Body of pancreas (tissue), 4 donors: Measurements from ENCODE around the gene RITA1. TPM values are rescaled to one million over a fixed set of nuclear protein-coding genes. Genes with fewer than 3 reads are reported as not detected.
A peak's percentile ranks its signal among the peaks of the same experiment; 100 is the strongest.

Source experiments
- ATAC-seq: fragments of 150-250 bp; one replicate; pipeline ENCODE4 v1.9.1; 2016
- DNase-seq, 4 donors: peaks; one replicate each; pipeline ENCODE4 v3.0.0-alpha.2; 2019
- H3K27ac ChIP-seq, 4 donors: fragments of 200-600 bp; sonication (generic); 1 replicate in 3 of 4; 2 replicates in 1 of 4; pipeline versions ENCODE4 v1.5.1 to v1.6.1; 2016 to 2019; ENCODE audit warnings: mild to moderate bottlenecking in 1 of 4, mixed read lengths in 1 of 4, moderate library complexity in 1 of 4
- H3K27me3 ChIP-seq, 2 donors: fragments of 200-600 bp; sonication (generic); one replicate each; pipeline ENCODE4 v1.6.0; 2016; ENCODE audit warnings: mild to moderate bottlenecking in 1 of 2
- H3K36me3 ChIP-seq, 2 donors: fragments of 200-600 bp; sonication (generic); replicated peaks in 1 of 2; 2 replicates each; pipeline ENCODE4 v1.5.1; 2016; ENCODE audit warnings: low read depth in 2 of 2; ENCODE audit not compliant: insufficient read depth in 1 of 2
- H3K4me1 ChIP-seq: fragments of 200-600 bp; sonication (generic); one replicate; pipeline ENCODE4 v1.6.0; 2016
- H3K4me3 ChIP-seq, 2 donors: fragments of 200-600 bp; sonication (generic); 1 replicate in 1 of 2; 2 replicates in 1 of 2; pipeline ENCODE4 v1.5.1; 2016 to 2019
- H3K9me3 ChIP-seq, 3 donors: fragments of 200-600 bp; sonication (generic); 1 replicate in 2 of 3; 2 replicates in 1 of 3; pipeline ENCODE4 v1.5.1; 2016
- POLR2A ChIP-seq, 3 donors: fragments of 450-650 bp; IDR thresholded peaks; one replicate each; pipeline ENCODE4 v1.6.1; 2016; ENCODE audit warnings: antibody characterized with exemption in 3 of 3, mild to moderate bottlenecking in 2 of 3
- WGBS, 2 donors: methylation state at CpG; one replicate each; pipeline ENCODE4 v1.1.5; 2017; 5-methylcytosine and 5-hydroxymethylcytosine counted together
- intact Hi-C: fragments of 100-400 bp; cut with DNase I; formaldehyde crosslinking; loops from one replicate; pipeline ENCODE4 v1.15.1; 2023
- total RNA-seq, 2 donors: library from RNA; depleted of rRNA; stranded (reverse); fragments of >200 nt; gene quantifications; one replicate each; pipeline ENCODE4 v1.1.0, GENCODE V29; 2016
- TF ChIP-seq, protein P1 (sequence below), 7 experiments: fragments of 450-650 bp in 4 of 7; fragments of 200-600 bp in 3 of 7; sonication (generic) in 3 of 7; IDR thresholded peaks; one replicate each; pipeline ENCODE4 v1.5.1; 2016 to 2019; ENCODE audit warnings: antibody characterized with exemption in 7 of 7

Gene RITA1, protein sequence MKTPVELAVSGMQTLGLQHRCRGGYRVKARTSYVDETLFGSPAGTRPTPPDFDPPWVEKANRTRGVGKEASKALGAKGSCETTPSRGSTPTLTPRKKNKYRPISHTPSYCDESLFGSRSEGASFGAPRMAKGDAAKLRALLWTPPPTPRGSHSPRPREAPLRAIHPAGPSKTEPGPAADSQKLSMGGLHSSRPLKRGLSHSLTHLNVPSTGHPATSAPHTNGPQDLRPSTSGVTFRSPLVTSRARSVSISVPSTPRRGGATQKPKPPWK
- total RNA-seq, result 10 to 100 TPM in 1 of 2 donors, 1 to 10 TPM in 1; 6.9 to 15.3 TPM

GRCh38 chr12:113185180-113186032 lies at the start of gene RITA1, which contains the start of gene DDX54:
TSS of gene RITA1 (plus strand) at chr12:113185721. CDS start at chr12:113186747, 1,026 bp downstream.
TSS of gene DDX54 (minus strand) at chr12:113185478. CDS start at chr12:113185451, 27 bp downstream.
- Histone ChIP-seq H3K27ac (peak within 1 kb of the TSS; percentile 89 to 97 (median 95)), H3K9me3 (no peaks in the 10 kb centered on the region), H3K4me3 (peak within 1 kb of the TSS; percentile 81 to 82), H3K27me3 (no peaks in the 10 kb centered on the region), H3K4me1 (peaks cover 34% of the 10 kb centered on the region), H3K36me3 (peaks cover 0 to 3% of the 10 kb centered on the region in 2 donors)
- peak; percentile 66 to 85 (median 82) for TF ChIP-seq POLR2A (IDR thresholded peaks at IDR 0.05)
- TF ChIP-seq, protein P1, sequence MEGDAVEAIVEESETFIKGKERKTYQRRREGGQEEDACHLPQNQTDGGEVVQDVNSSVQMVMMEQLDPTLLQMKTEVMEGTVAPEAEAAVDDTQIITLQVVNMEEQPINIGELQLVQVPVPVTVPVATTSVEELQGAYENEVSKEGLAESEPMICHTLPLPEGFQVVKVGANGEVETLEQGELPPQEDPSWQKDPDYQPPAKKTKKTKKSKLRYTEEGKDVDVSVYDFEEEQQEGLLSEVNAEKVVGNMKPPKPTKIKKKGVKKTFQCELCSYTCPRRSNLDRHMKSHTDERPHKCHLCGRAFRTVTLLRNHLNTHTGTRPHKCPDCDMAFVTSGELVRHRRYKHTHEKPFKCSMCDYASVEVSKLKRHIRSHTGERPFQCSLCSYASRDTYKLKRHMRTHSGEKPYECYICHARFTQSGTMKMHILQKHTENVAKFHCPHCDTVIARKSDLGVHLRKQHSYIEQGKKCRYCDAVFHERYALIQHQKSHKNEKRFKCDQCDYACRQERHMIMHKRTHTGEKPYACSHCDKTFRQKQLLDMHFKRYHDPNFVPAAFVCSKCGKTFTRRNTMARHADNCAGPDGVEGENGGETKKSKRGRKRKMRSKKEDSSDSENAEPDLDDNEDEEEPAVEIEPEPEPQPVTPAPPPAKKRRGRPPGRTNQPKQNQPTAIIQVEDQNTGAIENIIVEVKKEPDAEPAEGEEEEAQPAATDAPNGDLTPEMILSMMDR (IDR thresholded peaks at IDR 0.05), result no peak
- ATAC-seq, result peak; percentile 84
- intact Hi-C loops, result no loop called here
- WGBS, 2 donors, result 1% methylated on average over 54 of the region's 89 CpGs; no CpG with 5 or more reads in 1 of the 2 donors
- peak; percentile 81 to 86 (median 84) for DNase-seq

GRCh38 chr12:113136128-113136989 lies 49.2 kb upstream of the RITA1 start:
- peak in 2 of 4 donors; percentile 43 to 53 for DNase-seq
- H3K27me3 ChIP-seq, result no peaks in the 10 kb centered on the region
- H3K4me3 ChIP-seq, result no peak overlapping the region
- H3K9me3 ChIP-seq, result no peaks in the 10 kb centered on the region
- peaks cover 21% of the 10 kb centered on the region for H3K4me1 ChIP-seq
- WGBS, 2 donors, result 29 to 32% methylated on average over 21 of the region's 21 CpGs
- peak overlapping the region in 2 of 4 donors; percentile 64 to 66 for H3K27ac ChIP-seq
- intact Hi-C loops, result no loop called here
- peak; percentile 31 for ATAC-seq
- TF ChIP-seq, protein P1 (IDR thresholded peaks at IDR 0.05), result no peak
- TF ChIP-seq POLR2A (IDR thresholded peaks at IDR 0.05), result no peak
- no peaks in the 10 kb centered on the region for H3K36me3 ChIP-seq

DNA sequence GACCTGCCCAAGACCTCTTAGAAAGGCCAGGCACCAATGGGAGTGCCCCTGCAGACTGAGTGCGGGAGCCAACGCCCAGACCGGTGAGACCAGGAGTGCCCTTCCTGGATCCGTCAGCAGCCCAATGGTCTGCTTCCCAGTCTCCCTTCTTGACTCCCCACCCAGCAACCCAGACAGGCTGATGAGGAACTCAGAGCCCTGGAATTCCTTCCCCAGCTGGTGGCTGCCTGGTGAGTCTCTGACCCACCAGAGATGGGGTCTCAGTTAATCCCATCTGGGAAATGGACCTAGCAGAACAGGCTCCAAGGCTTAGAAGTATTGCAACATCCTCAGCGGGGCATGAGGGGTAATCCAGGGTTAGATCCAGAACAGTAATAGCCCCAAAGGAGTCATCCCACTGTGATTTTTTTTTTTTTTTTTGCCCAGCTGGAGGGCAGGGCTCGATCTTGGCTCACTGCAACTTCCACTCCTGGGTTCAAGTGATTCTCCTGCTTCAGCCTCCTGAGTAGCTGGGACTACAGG lies 48.5 kb upstream of the RITA1 start:
- peaks cover 26% of the 10 kb centered on the region for H3K4me1 ChIP-seq
- no peak overlapping the region for H3K4me3 ChIP-seq
- H3K27ac ChIP-seq, result peak overlapping the region in 1 of 4 donors; percentile 24
- intact Hi-C loops, result no loop called here
- H3K9me3 ChIP-seq, result no peaks in the 10 kb centered on the region
- TF ChIP-seq, protein P1 (IDR thresholded peaks at IDR 0.05), result no peak
- no peak for TF ChIP-seq POLR2A (IDR thresholded peaks at IDR 0.05)
- no peaks in the 10 kb centered on the region for H3K27me3 ChIP-seq
- no peaks in the 10 kb centered on the region for H3K36me3 ChIP-seq
- ATAC-seq (no peak), DNase-seq (no peak)
- 75 to 85% methylated on average over 5 to 6 of the region's 6 CpGs for WGBS, 2 donors
